ENCODE measurements around the gene HS6ST3.

The HS6ST3 gene

GRCh38 chr13:96199315-96199714 lies 109.4 kb downstream of the HS6ST3 start:
- DNase-seq (ENCODE audit: low spot score) = no peak

- DNase-seq (ENCODE audit: low spot score) = no peak
These were observed 110.9 kb downstream of the HS6ST3 start for GRCh38 chr13:96200810-96201209.

GRCh38 chr13:96202315-96202714 lies 112.4 kb downstream of the HS6ST3 start:
- no peak for DNase-seq (ENCODE audit: low spot score)

DNA sequence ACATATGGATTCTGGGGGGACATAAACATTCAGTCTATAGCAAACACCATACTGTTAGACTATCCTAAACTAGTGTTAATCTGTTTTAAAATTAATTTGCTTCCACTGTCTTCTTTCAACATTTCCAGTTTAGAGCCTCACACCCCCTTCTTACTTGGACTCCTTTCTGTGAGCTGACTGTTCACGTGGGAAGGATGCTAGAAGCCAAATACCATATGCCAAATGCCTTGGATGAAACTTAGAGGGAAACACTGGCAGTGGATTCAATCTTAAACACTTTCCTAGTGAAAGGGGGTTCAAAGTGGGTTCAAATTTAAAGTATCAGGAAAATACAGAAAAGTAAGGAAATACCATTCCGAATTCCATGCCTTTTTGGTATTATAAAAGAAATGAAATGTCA lies 113.6 kb downstream of the HS6ST3 start:
- no peak for DNase-seq (ENCODE audit: low spot score)

GRCh38 chr13:96214824-96215445 lies 125.0 kb downstream of the HS6ST3 start:
- peak; percentile 70 for DNase-seq (ENCODE audit: low spot score)

DNA sequence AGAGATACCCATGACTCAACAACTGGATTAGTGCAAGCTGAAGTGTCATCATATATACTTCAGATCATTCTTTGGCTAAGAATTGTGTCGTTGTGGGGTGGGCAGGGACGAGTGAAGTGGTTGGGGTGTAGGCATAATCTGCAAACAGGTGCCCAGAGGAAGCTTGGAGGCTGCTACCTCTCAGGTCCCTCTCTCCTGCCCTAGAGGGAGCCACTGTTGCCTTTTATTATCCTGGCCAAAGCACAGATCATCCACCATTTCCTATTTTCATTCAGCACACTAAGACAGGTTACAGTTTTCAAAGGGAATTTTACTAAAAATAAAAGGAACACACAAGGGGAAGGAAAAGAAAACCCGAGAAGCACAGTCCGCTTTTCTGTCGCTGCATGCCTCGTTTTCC lies 126.6 kb downstream of the HS6ST3 start:
- no peak for DNase-seq (ENCODE audit: low spot score)

GRCh38 chr13:96218475-96218874 lies 128.6 kb downstream of the HS6ST3 start:
- no peak for DNase-seq (ENCODE audit: low spot score)

DNA sequence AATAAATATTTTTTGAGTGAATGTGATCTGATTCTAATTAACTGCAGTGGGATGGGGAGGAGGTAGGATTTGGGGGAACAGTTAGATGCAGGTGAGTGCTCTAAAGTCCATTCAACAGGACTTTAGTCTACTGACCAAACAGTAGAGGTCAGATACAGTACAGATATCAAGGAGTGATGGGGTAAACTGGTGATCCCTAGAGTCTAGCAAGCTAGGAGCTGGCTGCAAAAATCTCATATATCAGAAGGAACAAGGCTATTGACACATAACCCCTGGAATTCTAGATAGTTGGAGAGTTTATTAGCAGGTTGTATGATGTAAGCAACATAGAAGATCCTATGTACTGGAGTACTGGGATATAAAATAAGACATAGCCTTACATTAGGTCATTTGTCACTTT lies 131.6 kb downstream of the HS6ST3 start:
- no peak for DNase-seq (ENCODE audit: low spot score)

DNA sequence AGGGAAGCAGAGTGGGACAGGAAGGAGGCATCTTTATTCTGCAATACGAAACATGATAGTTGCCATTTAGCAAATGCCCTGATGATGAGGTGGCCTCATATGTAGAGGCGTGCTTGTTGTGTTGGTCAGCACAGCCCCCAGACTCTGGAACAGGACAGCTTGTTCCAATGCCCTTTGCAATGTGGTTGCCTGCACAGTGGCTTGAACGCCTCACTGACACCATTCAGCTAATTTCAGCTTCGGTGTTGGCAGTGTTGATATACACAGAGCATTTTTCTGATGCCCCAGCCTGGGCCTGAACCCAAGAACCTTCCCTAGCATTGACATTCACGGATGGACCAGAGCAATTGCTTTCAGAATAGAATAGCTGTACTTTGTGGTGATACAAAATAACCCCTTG lies 133.3 kb downstream of the HS6ST3 start:
- DNase-seq (ENCODE audit: low spot score) = no peak

DNA sequence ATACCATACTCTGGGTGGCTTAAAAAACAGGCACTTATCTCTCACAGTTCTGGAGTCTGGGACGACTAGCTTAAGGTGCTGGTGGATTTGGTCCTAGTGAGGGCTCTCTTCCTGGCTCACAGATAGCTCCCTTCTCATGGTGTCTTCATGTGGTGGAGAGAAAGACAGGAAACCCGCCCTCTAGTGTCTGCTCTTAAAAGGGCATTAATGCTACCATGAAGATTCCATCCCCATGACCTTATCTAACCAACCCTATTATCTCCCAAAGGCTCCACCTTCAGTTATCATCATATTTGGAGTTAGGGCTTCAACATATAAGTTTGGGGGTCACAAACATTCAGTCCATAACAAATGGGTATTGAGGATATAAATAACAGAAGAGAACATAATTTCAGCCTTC lies 139.4 kb downstream of the HS6ST3 start:
- DNase-seq (ENCODE audit: low spot score) = peak; percentile 40

- DNase-seq (ENCODE audit: low spot score) = no peak
These were observed 148.3 kb downstream of the HS6ST3 start for GRCh38 chr13:96238241-96238640.

GRCh38 chr13:96238861-96239260 lies 149.0 kb downstream of the HS6ST3 start:
- DNase-seq (ENCODE audit: low spot score) = peak; percentile 53

- peak; percentile 79 for DNase-seq (ENCODE audit: low spot score)
These were observed 153.5 kb downstream of the HS6ST3 start for GRCh38 chr13:96243376-96243775.

DNA sequence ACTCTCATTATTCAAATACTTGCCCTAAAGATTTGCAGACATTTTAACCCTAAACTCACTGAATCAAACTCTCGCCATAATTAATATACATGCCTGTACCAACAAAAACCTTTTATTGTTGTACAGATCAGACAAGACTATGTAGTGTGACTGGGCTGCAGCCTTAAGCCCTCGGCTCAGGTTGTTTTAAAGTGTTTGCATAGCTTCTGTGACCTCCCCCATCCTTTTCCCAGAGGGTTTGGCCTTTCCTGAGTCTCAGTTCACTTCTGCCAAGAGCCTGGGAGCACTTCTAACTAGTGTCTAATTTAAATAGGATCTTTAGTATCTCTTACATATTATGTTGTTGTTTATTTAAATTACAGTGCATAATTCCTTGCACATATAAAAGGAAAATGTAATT lies 158.2 kb downstream of the HS6ST3 start:
- no peak for DNase-seq (ENCODE audit: low spot score)

GRCh38 chr13:96248996-96249395 lies 159.1 kb downstream of the HS6ST3 start:
- DNase-seq (ENCODE audit: low spot score) = no peak

DNA sequence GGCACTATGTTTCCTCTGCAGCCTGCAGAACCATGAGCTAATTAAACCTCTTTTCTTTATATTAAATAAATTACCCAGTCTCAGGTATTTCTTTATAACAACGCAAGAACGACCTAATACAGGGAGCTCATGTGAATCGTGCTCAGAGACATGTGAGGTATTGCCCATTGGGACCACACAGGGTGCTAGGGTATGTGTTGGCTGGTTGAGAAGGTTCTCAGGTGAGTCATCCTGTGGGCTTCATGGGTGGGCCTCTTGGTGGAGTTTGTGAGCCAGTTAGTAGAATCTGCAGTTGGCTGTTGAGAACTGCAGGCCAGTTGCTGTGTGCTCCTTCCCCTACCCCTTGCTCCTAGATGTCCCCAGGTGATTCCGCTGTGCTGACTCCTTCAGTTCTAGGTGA lies 163.0 kb downstream of the HS6ST3 start:
- DNase-seq (ENCODE audit: low spot score) = peak; percentile 5

DNA sequence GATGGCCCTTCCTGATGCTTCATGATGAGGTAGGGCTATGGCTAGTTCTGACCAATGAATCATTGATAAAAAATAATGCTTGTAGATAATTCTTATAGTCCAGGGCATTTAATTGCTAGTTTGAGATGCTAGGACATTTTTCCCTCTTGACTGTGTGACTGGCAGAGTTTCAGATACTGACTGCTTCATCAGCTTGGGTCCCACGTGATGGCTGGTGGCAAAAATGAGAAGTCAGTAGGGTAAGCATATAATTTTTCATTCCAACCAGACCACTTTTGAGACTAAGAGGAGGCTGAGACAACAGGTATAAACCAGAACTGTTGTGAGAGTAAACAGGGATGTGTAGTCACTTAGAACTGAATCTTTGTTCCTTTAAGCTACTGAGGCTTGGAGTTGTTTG lies 183.3 kb downstream of the HS6ST3 start:
- DNase-seq (ENCODE audit: low spot score) = no peak

DNA sequence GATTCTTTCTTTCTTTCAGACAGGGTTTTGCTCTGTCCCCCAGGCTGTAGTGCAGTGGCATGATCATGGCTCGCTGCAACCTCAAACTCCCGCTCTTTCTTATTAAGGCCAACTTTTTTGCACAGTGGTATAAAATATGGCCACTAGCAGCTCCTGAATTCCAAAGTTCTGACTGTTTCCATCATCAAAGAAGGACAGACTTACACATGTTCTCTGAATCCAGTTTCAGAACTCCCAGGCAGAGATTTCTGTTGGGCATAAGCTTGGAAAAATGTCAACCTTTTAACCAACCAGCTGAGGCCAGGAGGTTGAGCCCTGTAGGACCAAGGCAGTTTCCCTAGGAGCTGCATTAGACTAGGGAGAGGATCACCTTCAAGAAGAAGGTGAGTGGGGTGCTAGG lies 184.1 kb downstream of the HS6ST3 start:
- DNase-seq (ENCODE audit: low spot score) = peak; percentile 43

GRCh38 chr13:96279904-96280303 lies 190.0 kb downstream of the HS6ST3 start:
- DNase-seq (ENCODE audit: low spot score) = no peak

- no peak for DNase-seq (ENCODE audit: low spot score)
These were observed 195.1 kb downstream of the HS6ST3 start for GRCh38 chr13:96284971-96285370.

DNA sequence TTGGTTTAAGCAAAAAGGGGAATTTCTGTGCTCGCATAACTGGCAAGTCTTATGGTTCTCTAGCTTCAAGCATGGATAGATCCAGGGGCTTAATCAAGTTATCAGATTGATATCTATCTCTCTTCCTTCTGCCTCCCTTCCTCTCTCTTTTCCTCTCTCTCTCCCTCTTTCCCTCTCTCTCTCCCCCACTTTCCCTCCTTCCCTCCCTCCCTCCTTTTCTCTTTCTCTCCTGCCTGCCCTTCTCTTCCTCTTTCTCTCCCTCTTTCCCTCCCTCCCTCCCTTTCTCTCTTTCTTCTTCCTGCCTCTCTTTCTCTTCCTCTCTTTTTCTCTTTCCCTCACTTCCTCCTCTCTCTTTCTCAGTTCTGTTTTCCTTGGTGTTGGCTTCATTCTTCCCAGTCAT lies 195.8 kb downstream of the HS6ST3 start:
- no peak for DNase-seq (ENCODE audit: low spot score)

GRCh38 chr13:96294930-96295881 lies 205.3 kb downstream of the HS6ST3 start:
- no peak for DNase-seq (ENCODE audit: low spot score)

DNA sequence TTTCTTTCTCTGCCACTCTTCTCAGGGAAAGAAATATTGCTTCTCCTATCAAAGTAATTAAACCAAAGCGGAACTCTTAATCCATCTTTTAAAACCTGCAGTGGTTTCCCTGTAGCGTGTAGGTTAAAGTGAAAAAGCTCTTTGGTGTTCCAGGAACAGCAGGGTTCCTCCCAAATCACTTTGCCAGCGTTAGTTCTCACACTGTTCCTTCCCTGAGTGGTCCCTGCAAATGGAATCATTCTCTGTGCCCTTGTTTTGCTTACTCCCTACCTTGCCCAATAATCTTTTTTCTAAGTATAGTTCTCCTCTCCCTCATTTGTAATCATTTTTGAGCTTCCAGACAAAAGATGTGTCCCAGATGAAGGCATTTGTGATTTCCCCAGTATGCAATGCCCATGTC lies 207.5 kb downstream of the HS6ST3 start:
- DNase-seq (ENCODE audit: low spot score) = no peak

DNA sequence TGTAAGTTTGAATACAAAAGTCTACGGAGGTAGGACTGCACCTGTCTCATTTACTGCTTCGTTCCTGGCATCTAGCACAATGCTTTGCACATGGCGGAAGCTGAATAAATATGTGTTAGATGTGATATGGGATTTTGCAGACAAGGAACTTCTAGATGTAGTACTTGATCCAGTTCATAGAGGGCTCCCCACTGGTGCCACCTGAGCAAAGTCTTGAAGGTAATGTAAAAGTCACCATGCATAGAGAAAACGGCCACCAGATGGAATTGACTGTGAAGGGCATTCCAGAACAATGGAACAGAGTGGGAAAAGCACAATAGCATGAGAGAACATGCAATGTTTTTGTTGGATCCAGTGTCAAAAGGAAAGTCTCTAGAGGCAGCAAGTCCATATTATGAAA lies 209.3 kb downstream of the HS6ST3 start:
- DNase-seq (ENCODE audit: low spot score) = no peak
